H1 (cell line): ENCODE data around the gene ACKR3.

Experiments
- BACH1 ChIP-seq: IDR thresholded peaks from 2 replicates; pipeline ENCODE4 v1.6.1; 2012; ENCODE audit warnings: low read length, improper control_type of control experiment
- CREB1 ChIP-seq: IDR thresholded peaks from 2 replicates; pipeline ENCODE4 v1.6.1; 2012; ENCODE audit warnings: inconsistent platforms
- CTCF ChIP-seq, 3 experiments: IDR thresholded peaks; 1 replicate in 2 of 3; 2 replicates in 1 of 3; pipeline versions ENCODE4 v1.5.1 to v1.6.1; 2011; ENCODE audit warnings: low read length in 3 of 3, mild to moderate bottlenecking in 3 of 3, inconsistent platforms in 2 of 3, low read depth in 1 of 3, moderate library complexity in 1 of 3; ENCODE audit not compliant: insufficient read depth in 1 of 3; ENCODE audit errors: control extremely low read depth in 1 of 3
- EZH2 ChIP-seq: fragments of 200-600 bp; sonication (generic); IDR thresholded peaks from 2 replicates; pipeline ENCODE4 v1.7.1; 2012; ENCODE audit warnings: low read depth, mild to moderate bottlenecking, moderate library complexity, low read length, inconsistent platforms; ENCODE audit not compliant: severe bottlenecking
- POLR2A ChIP-seq, 2 experiments: IDR thresholded peaks; 1 replicate in 1 of 2; 2 replicates in 1 of 2; pipeline ENCODE4 v1.6.1; 2011; ENCODE audit warnings: low read depth in 2 of 2, low read length in 2 of 2, mild to moderate bottlenecking in 2 of 2; ENCODE audit errors: control extremely low read depth in 1 of 2
- POLR2AphosphoS5 ChIP-seq: IDR thresholded peaks from 2 replicates; pipeline ENCODE4 v1.6.1; 2011; ENCODE audit warnings: low read depth, low read length
- RFX5 ChIP-seq: IDR thresholded peaks from 2 replicates; pipeline ENCODE4 v1.6.1; 2011; ENCODE audit warnings: low read depth, low read length, improper control_type of control experiment, borderline replicate concordance
- SIN3A ChIP-seq, 2 experiments: IDR thresholded peaks in 1 of 2; conservative IDR thresholded peaks in 1 of 2; 2 replicates each; pipeline ENCODE4 v1.6.1; 2011 to 2012; ENCODE audit warnings: low read length in 2 of 2, improper control_type of control experiment in 1 of 2, low read depth in 1 of 2, mild to moderate bottlenecking in 1 of 2
- TBP ChIP-seq: IDR thresholded peaks from 2 replicates; pipeline ENCODE4 v1.6.1; 2011; ENCODE audit warnings: low read depth, low read length, improper control_type of control experiment
- TCF12 ChIP-seq: IDR thresholded peaks from 2 replicates; pipeline ENCODE4 v1.6.1; 2011; ENCODE audit warnings: low read depth, mild to moderate bottlenecking, low read length
- TEAD4 ChIP-seq: IDR thresholded peaks from 2 replicates; pipeline ENCODE4 v1.6.1; 2012; ENCODE audit warnings: low read depth, low read length, inconsistent platforms, mixed read lengths

GRCh38 chr2:236558036-236558435, 11.6 kb upstream of the ACKR3 start:
- no peak for TF ChIP-seq POLR2A (IDR thresholded peaks at IDR 0.05; ENCODE audit: control extremely low read depth in 1 of 2, low read depth in 2 of 2, low read length in 2 of 2)
- no peak for TF ChIP-seq POLR2AphosphoS5
- TF ChIP-seq TEAD4 = no peak
- TF ChIP-seq TBP = no peak
- no peak for TF ChIP-seq RFX5
- no peak for TF ChIP-seq EZH2
- no peak for TF ChIP-seq CREB1
- no peak for TF ChIP-seq SIN3A (conservative IDR thresholded peaks at IDR 0.05 in 1 of 2, IDR thresholded peaks at IDR 0.05 in 1 of 2; ENCODE audit: low read depth in 1 of 2, low read length in 2 of 2)
- no peak for TF ChIP-seq CTCF (IDR thresholded peaks at IDR 0.05; ENCODE audit: control extremely low read depth in 1 of 3, insufficient read depth in 1 of 3, low read depth in 1 of 3, low read length in 3 of 3)
- TF ChIP-seq BACH1 = no peak
- no peak for TF ChIP-seq TCF12
